Measurements from ENCODE around the gene STK17B. TPM values are rescaled to one million over a fixed set of nuclear protein-coding genes. Genes with fewer than 3 reads are reported as not detected.

Gene STK17B
- total RNA-seq, 1 experiment from 2014 or later = 16.9 TPM

GRCh38 chr2:196162586-196163175 is 8.7 kb downstream of the STK17B start:
- no TSS peak for BruUV-seq (replicated peaks)
- CTCF ChIA-PET = no interaction called here
- ATAC-seq (no peak), DNase-seq (ENCODE audit: low read depth, low spot score) (no peak)
- Histone ChIP-seq H3K4me2 (ENCODE audit: low read length) (no peak overlapping the region), H4K20me1 (ENCODE audit: insufficient read depth) (no peaks in the 10 kb centered on the region), H2AFZ (ENCODE audit: low read depth, low read length, poor library complexity, severe bottlenecking) (no peak overlapping the region), H3K36me3 (ENCODE audit: control insufficient read depth in 1 of 2, insufficient read depth in 2 of 2, low read length in 2 of 2) (peaks cover 0 to 4% of the 10 kb centered on the region in 2 experiments; a peak in 1 of 4 replicates), H3K4me3 (replicated peaks in 1 of 2; ENCODE audit: low read depth in 1 of 2, low read length in 2 of 2) (no peak overlapping the region), H3K4me1 (ENCODE audit: control insufficient read depth in 1 of 2, insufficient read depth in 2 of 2, low read length in 2 of 2) (peaks cover 11 to 25% of the 10 kb centered on the region in 2 experiments), H3K79me2 (ENCODE audit: insufficient read depth, low read length) (peaks cover 50% of the 10 kb centered on the region), H3K27ac (ENCODE audit: low read depth, low read length) (no peak overlapping the region), H3K9ac (ENCODE audit: low read length) (no peak overlapping the region), H3K9me3 (ENCODE audit: control insufficient read depth in 1 of 2, insufficient read depth in 1 of 2, low read depth in 1 of 2, low read length in 2 of 2) (no peaks in the 10 kb centered on the region), H3K27me3 (ENCODE audit: insufficient read depth, low read length) (no peaks in the 10 kb centered on the region), H3K9me2 (ENCODE audit: insufficient read depth) (no peaks in the 10 kb centered on the region)
- POLR2A ChIA-PET = interaction anchor here (0.6 to 1.0 kb wide), 2 partner anchors 9 to 15 kb away, joined by 3 to 4 read pairs; partner anchors contain the start of gene STK17B
- intact Hi-C loops (cut with micrococcal nuclease) = no loop called here
- RAD21 ChIA-PET (ENCODE audit: low non-redundant PET in 1 of 2, low total read pairs in 2 of 2, uncharacterized antibody in 2 of 2, unreplicated experiment in 2 of 2) = no interaction called here
- TF ChIP-seq EGR1 (IDR thresholded peaks at IDR 0.05; ENCODE audit: low read depth) = no peak
- no peak for TF ChIP-seq ZNF274 (IDR thresholded peaks at IDR 0.05; ENCODE audit: low read depth, low read length)
- no peak for TF ChIP-seq ELF1 (IDR thresholded peaks at IDR 0.05; ENCODE audit: borderline replicate concordance, low read depth)

- no peaks in the 10 kb centered on the region for H4K20me1 ChIP-seq (ENCODE audit: insufficient read depth)
- H3K4me1 ChIP-seq (ENCODE audit: control insufficient read depth in 1 of 2, insufficient read depth in 2 of 2, low read length in 2 of 2) = peaks cover 7 to 20% of the 10 kb centered on the region in 2 experiments; a peak in 3 of 4 replicates
- H3K4me2 ChIP-seq (ENCODE audit: low read length) = peak overlapping the region; percentile 52
- H3K4me3 ChIP-seq (replicated peaks in 1 of 2; ENCODE audit: low read depth in 1 of 2, low read length in 2 of 2) = no peak overlapping the region
- H3K9ac ChIP-seq (ENCODE audit: low read length) = no peak overlapping the region
- no peak overlapping the region for H3K27ac ChIP-seq (ENCODE audit: low read depth, low read length)
- BruUV-seq (replicated peaks) = no TSS peak
- RAD21 ChIA-PET (ENCODE audit: low non-redundant PET in 1 of 2, low total read pairs in 2 of 2, uncharacterized antibody in 2 of 2, unreplicated experiment in 2 of 2) = no interaction called here
- H3K9me2 ChIP-seq (ENCODE audit: insufficient read depth) = no peaks in the 10 kb centered on the region
- no peaks in the 10 kb centered on the region for H3K27me3 ChIP-seq (ENCODE audit: insufficient read depth, low read length)
- DNase-seq (ENCODE audit: low read depth, low spot score) = no peak
- intact Hi-C loops (cut with micrococcal nuclease) = no loop called here
- CTCF ChIA-PET = no interaction called here
- POLR2A ChIA-PET = no interaction called here
- no peak overlapping the region for H2AFZ ChIP-seq (ENCODE audit: low read depth, low read length, poor library complexity, severe bottlenecking)
- H3K79me2 ChIP-seq (ENCODE audit: insufficient read depth, low read length) = peaks cover 33% of the 10 kb centered on the region
- H3K9me3 ChIP-seq (ENCODE audit: control insufficient read depth in 1 of 2, insufficient read depth in 1 of 2, low read depth in 1 of 2, low read length in 2 of 2) = no peaks in the 10 kb centered on the region
- H3K36me3 ChIP-seq (ENCODE audit: control insufficient read depth in 1 of 2, insufficient read depth in 2 of 2, low read length in 2 of 2) = peaks cover 0 to 4% of the 10 kb centered on the region in 2 experiments; a peak in 1 of 4 replicates
- ATAC-seq = no peak
- TF ChIP-seq RAD21 (IDR thresholded peaks at IDR 0.05; ENCODE audit: low read depth) = no peak
- no peak for TF ChIP-seq CBX3 (IDR thresholded peaks at IDR 0.05; ENCODE audit: low read depth)
- TF ChIP-seq CEBPB (IDR thresholded peaks at IDR 0.05; ENCODE audit: low read depth) = no peak
- TF ChIP-seq YY1 (IDR thresholded peaks at IDR 0.05; ENCODE audit: extremely low read depth, insufficient replicate concordance, low read depth, low read length) = no peak
- TF ChIP-seq ZNF274 (IDR thresholded peaks at IDR 0.05; ENCODE audit: low read depth, low read length) = no peak
- no peak for TF ChIP-seq FOSL1 (IDR thresholded peaks at IDR 0.05; ENCODE audit: low read depth)
- TF ChIP-seq MAX (IDR thresholded peaks at IDR 0.05) = no peak
- no peak for TF ChIP-seq TCF7L2 (IDR thresholded peaks at IDR 0.05; ENCODE audit: borderline replicate concordance, extremely low read depth, insufficient read depth, insufficient read length)
- TF ChIP-seq POLR2AphosphoS5 (IDR thresholded peaks at IDR 0.05; ENCODE audit: low read depth, low read length) = no peak
- TF ChIP-seq EZH2 (IDR thresholded peaks at IDR 0.05) = no peak
- no peak for TF ChIP-seq ZBTB33 (IDR thresholded peaks at IDR 0.05; ENCODE audit: extremely low read depth, insufficient replicate concordance, low read length)
- TF ChIP-seq SP1 (IDR thresholded peaks at IDR 0.05; ENCODE audit: low read depth) = no peak
- no peak for TF ChIP-seq REST (IDR thresholded peaks at IDR 0.05; ENCODE audit: low read depth)
These were observed 10.4 kb downstream of the STK17B start for GRCh38 chr2:196160946-196161345.

Measured in HCT116 (cell line).